ENCODE results near the gene MORN3. TPM values are rescaled to one million over a fixed set of nuclear protein-coding genes. Genes with fewer than 3 reads are reported as not detected.
"Not testable (repeated sequence)": the region's sequence is repeated elsewhere in the genome, so short reads cannot be mapped to it uniquely, and the experiment has no call there.

MORN3 gene, protein sequence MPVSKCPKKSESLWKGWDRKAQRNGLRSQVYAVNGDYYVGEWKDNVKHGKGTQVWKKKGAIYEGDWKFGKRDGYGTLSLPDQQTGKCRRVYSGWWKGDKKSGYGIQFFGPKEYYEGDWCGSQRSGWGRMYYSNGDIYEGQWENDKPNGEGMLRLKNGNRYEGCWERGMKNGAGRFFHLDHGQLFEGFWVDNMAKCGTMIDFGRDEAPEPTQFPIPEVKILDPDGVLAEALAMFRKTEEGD
- under 1 TPM; 0.09 to 0.21 TPM for total RNA-seq
- long read RNA-seq = 0 reads

DNA sequence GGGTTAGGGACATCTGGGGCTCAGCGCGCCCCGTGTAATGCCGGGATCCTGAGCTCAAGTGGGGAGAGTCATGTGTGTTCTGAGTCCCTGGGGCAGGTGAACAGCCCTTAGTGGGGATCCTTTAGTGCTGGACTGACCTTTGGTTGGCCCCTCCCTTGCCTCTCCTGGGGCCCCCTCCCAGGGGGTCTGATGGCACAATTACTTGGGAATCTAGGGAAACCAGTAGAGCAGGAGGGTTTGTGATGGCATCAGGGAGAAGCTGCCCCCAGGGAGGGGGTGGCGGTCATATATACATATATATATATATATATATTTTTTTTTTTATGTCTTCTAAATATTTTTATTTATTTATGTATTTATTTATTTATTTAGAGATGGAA is at the start of gene MORN3:
Gene MORN3, minus strand, starts transcription at position 134 of the 380 bp plus-strand sequence. CDS start 171 bp downstream, outside the sequence.
- intact Hi-C loops (cut with DNase I) = loop anchor here in 1 of 2 donors (5.0 kb wide), 1 partner anchor 117 kb away; no protein-coding TSS in a partner anchor
- DNase-seq (no peak), ATAC-seq (no peak)

DNA sequence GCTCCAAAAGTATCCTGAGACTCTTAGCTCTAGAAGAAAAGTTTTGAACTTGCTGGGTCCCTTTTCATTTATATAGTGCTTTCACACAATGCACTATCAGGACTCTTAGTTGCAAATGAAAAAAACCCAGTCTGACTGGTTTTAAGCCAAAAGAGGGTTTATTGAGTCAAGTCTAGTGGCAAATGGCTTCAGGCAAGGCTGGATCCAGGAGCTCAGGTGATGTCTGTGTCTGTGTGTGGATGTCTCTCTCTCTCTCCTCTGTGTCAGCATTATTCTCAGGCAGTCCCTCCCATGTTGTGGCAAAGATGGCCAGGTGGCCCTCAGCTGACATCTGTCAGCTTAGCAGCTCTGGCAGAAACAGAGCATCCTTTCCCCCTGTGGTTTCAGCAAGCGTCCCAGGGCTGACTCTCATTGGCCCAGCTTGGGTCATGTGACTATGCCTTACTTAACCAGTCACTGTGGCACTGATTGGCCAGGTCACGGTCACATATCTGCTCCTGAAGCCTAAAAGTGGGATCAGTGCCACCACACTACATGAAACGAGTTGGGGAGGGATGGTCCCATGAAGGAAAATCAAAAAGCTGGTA is 49.3 kb upstream of the MORN3 start:
- ATAC-seq (no peak), DNase-seq (no peak)
- intact Hi-C loops (cut with DNase I) = no loop called here

DNA sequence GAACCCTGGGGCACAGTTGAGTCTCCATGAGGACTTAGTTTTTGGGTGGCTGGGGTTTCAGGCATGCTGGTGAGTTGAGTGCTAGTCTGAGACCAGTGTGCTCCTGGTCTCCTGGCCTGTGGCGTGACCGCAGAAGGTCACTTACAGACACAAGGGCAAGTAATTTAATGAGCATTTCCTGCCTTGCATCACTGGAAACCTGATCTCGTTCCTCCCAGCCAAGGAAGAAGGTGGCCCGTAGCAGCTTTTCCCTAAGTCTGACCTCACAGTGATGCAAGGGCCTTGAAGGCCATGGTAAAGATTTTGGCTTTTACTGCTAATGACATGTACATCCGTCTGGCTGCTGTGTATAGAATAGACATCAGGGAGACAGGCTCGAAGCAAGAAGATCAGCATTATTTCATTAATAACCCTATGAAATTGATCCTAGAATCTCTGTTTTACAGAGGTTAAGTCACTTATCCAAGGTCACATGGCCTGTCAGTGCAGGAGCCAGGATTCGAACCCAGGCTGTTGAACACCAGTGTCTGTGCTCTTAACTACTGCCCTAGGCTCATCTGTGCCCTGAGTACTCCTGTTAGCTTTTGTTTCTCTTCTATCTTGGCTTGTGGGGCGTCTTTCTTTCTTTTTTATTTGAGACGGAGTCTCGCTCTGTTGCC is 47.7 kb upstream of the MORN3 start:
- DNase-seq = no peak
- intact Hi-C loops (cut with DNase I) = no loop called here
- ATAC-seq = no peak

DNA sequence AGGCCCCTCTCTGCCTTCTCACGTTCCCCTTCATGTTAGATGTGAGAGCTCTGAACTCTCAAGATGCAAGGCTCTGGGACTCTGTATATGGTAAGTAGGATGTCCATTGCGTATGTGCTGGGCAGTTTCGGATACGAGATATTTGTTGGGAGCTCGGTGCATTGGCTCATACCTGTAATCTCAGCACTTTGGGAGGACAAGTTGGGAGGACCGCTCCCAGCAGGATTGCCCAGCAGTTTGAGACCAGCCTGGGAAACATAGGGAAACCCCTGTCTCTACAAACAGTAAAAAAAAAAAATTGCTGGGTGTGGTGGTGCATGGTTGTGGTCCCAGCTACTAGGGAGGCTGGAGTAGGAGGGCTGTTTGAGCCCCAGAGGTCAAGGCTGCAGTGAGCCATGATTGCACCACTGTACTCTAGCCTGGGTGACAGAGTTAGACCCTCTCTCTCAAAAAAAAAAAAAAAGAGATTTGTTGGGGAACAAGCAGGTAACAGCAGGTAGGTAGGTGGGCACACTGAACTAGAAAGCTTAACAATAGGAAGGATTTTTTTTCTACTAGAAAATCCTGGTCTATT is 46.5 kb upstream of the MORN3 start:
- no peak for DNase-seq
- no peak for ATAC-seq
- intact Hi-C loops (cut with DNase I) = no loop called here

DNA sequence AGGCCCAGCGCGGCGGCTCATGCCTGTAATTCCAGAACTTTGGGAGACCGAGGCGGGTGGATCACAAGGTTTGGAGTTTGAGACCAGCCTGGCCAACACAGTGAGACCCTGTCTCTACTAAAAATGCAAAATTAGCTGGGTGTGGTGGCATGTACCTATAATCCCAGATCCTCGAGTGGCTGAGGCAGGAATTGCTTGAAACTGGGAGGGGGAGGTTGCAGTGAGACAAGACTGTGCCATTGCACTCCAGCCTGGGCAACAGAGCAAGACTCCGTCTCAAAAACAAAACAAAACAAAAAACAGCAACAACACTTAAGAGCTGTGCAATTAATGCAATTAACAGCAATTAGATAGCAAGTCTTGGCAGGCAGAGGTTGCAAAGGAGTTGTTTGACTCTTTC is 45.6 kb upstream of the MORN3 start:
- intact Hi-C loops (cut with DNase I); DNase-seq; ATAC-seq: not testable (repeated sequence)

DNA sequence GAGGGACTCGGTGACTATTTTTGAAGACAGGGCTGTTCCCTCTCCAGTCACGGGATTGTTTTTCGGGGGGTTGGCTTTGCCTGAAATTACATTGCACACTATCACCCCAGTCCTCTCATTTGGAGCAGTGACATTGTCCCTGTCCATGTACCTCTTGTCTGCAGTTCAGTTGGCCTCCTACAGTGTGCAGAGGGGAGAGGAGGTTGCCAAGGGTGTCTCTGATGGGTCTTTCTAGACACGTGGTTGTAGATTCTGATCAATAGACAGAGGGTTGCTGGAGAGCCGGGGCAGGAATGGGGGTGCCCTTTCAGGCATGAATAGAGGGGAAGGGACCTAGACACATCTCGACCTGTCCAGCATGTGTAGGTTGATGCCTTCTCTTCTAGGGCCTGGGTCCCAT is 44.3 kb upstream of the MORN3 start:
- intact Hi-C loops (cut with DNase I) = loop anchor here in 1 of 2 donors (5.0 kb wide), 1 partner anchor 54 kb away; no protein-coding TSS in a partner anchor
- DNase-seq = no peak
- no peak for ATAC-seq

DNA sequence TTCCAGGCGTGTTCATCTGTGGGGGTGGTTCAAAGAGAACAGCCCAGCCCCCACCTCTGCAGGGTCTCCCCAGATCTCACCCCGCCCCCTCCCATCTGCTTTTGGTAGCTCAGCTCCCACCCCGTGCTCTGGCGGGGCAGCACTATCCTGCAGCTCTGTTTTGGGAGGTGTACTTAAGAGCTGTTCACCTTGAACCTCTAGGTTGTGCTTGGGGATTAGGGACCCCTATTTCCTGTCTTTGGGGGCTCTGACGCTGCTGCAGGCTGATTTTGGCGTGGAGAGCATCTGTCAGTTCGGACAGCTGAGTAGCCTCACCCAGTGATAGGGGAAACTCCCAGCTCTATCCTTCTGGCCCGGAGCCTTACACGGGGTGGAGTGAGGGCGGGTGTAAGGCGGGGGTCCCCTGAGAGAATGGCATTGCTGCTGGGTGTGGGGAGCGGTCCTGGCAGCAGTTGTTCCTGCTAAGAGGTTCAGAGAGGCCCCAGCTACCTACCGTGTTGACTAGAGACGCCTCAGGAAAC is 43.9 kb upstream of the MORN3 start:
- peak; percentile 38 for DNase-seq
- ATAC-seq = peak; percentile 38 to 70
- intact Hi-C loops (cut with DNase I) = loop anchor here in 1 of 2 donors (5.0 kb wide), 1 partner anchor 54 kb away; no protein-coding TSS in a partner anchor

DNA sequence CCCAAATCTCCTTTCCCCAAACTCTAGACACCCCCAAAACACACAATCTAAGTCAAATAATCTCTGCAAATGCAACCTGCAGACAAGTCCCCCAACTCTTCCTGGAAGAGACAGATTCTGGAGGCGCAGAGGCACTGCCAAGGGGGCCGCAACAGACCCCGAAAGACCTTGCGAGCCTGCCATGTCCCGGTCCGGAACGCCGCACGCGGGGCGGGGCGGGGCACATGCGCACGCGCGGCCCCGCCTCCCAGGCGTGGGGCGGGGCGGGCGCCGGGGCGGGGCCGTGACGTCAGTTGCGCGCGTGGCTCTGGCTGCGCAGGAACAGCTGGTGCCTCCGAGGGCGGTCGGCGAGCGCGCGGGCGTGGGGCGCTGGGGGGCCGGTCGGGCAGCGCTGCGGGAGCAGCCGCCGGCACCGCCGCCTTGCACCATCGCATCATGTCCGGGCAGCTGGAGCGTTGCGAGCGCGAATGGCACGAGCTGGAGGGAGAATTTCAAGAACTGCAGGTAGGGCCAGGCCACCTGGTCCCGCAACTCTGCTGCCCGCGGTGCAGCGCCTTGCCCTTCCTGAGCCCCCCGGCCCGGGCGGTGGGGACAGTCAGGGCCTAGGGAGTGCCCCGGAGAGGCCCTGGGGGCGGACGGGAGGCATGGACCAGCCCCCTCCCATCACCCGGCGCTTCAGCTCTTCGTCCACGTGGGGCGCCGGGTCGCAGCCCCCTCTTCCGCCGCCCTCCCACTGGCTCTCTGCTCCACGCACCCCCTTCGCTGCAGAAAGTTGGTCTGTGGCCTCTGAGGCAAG is 43.2 kb upstream of the MORN3 start, which contains the start of gene TMEM120B:
Gene TMEM120B, plus strand, starts transcription at position 292 of the 796 bp plus-strand sequence. Its CDS starts 144 bp downstream, at position 436.
- ATAC-seq (peak; percentile 96 to 98), DNase-seq (peak; percentile 89)
- intact Hi-C loops (cut with DNase I) = loop anchor here in 1 of 2 donors (5.0 kb wide), 1 partner anchor 55 kb away; no protein-coding TSS in a partner anchor

DNA sequence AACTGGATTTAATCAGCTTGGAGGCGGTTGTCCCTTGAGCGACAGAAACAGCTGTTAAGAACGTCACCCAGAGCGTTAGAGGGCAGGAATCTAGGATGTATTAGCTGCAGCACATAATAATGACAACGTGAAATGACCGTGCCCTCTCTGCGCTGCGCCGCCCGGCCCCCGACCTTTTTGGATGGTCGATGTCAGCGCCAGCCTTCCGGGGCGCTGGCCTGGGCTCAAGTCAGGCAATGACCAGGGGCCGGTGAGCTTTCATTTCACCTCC is 42.7 kb upstream of the MORN3 start:
- ATAC-seq (peak; percentile 52 to 60), DNase-seq (peak; percentile 39)
- intact Hi-C loops (cut with DNase I) = loop anchor here in 1 of 2 donors (5.0 kb wide), 1 partner anchor 55 kb away; no protein-coding TSS in a partner anchor

DNA sequence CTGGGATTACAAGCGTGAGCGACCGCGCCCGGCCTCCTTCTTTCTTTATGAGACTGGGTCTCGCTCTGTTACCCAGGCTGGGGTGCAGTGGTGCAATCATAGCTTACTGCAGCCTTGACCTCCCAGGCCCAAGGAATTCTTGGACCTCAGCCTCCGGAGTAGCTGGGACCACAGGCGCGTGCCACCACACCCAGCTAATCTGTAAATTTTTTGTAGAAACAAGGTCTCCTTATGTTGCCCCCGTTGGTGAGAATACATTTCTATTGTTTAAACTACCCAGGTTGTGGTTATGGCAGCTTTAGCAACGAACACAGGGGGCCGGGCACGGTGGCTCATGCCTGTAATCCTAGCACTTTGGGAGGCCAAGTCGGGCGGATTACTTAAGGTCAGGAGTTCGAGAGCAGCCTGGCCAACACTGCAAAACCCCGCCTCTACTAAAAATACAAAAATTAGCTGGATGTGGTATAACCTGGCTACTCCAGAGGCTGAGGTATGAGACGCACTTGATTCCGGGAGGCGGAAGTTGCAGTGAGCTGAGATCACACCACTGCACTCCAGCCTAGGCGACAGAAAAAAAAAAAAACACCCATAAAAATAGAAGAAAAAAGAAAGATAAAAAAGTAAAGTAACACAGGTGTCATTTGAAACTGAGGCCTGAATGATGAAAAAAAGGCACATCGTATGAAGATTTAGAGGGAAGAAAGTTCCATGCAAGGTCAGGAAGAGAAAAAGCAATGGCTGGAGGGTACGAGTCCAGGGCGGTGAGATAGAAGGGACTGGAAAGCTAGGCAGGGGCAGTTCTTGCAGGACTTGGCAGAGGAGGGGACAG is 42.1 kb upstream of the MORN3 start:
- no peak for DNase-seq
- ATAC-seq = peak in 1 of 2 donors; percentile 5
- intact Hi-C loops (cut with DNase I) = loop anchor here in 1 of 2 donors (5.0 kb wide), 1 partner anchor 56 kb away; no protein-coding TSS in a partner anchor

DNA sequence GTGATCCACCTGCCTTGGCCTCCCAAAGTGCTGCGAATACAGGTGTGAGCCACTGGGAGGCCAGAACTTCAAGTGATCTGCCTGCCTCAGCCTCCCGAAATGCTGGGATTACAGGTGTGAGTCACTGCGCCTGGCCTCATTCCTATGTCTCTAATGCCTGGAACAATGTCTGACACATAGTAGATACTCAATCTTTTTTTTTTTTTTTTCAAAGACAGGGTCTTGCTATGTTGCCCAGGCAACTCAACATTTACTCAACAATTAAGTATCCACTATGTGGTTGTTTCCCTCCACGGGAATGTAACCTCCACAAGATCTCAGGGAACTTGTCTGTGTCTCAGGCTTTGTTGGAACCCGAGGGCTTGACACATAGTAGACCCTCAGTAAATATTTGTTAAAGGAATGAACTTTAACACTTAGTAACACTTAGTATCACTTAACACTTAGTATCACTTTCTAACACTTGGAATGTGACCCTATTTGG is 40.1 kb upstream of the MORN3 start:
- intact Hi-C loops (cut with DNase I) = no loop called here
- DNase-seq = no peak
- ATAC-seq = no peak

DNA sequence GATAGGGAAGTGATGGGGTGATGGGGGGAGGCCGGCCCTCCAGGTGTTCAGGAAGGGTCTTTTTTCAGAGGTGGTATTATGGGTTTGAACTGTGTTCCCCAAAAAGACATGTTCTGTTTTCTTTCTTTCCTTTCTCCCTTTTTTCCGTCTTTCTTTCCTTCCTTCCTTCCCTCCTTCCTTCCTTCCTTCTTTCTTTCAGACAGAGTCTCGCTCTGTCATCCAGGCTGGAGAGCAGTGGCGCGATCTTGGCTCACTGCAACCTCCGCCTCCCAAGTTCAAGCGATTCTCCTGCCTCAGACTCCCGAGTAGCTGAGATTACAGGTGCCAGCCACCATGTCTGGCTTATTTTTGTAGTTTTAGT is 39.6 kb upstream of the MORN3 start:
- DNase-seq; intact Hi-C loops (cut with DNase I); ATAC-seq: not testable (repeated sequence)

DNA sequence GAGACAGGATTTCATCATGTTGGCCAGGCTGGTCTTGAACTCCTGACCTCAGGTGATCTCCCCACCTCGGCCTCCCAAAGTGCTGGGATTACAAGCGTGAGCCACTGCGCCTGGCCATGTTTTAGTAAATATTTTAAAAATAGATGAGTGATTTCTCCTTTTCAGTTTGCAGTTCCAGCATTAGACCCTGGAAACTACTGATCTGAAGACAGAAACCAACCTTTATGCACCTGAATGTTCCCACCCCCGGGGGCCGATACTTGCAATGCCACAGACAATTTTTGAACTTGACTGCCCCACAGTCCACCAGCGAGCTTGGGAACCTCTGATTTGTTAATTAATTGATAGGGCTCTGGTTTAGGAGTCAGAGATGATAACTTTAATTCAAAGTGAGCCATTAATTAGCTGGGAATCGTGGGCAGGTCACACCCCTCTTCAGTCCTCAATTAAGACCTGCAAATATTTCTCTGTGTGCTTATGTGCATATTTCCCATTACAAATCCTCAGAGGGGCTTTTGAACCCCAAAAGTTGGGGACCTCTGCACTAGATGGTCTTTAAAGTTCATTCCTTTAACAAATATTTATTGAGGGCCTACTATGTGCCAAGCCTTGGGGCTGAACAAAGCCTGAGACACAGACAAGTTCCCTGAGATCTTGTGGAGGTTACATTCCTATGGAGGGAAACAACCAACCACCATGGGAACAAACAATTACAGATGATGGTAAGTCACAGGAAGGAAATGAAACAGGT is 39.0 kb upstream of the MORN3 start:
- ATAC-seq (no peak), DNase-seq (no peak)
- intact Hi-C loops (cut with DNase I) = no loop called here

DNA sequence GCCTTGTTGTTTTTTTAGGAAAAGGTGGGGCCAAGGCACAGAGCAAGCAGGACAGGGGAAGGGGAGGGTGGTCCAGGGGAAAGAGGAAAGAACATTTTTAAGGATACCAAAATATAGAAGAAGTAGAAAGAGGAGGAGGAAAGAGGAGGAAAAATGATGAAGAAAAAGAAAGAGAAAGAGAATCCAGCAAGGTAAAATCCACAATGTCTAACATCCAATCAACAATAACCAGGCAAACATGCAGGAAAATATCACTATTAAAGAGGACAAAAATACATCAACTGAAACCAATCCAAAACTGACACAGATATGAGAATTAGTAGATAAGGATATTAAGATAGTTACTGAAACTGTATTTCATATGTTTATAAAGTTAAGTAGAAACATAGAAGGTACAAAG is 36.1 kb upstream of the MORN3 start:
- intact Hi-C loops (cut with DNase I) = no loop called here

DNA sequence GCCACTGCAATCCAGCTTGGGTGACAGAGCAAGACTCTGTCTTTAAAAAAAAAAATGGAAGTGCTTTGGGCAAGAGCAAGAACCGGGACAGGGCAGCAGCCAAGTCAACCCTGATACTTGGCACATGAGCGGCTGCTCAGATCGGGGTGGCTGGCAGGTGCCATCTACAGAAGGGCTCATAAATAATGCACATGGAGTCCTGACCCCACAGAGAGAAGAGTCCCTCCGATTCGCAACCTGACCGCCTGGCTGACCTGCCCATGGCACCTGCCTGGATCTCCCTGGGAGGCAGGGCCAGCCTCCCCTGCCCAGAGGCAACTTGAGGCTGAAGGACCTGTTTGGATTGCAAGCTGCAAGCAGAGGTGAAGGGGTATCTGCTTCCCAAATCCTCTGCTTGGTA is 33.5 kb upstream of the MORN3 start:
- intact Hi-C loops (cut with DNase I) = no loop called here
- DNase-seq = no peak
- no peak for ATAC-seq

More for the DNA sequence above, 36.1 kb upstream of the MORN3 start:
- ATAC-seq (no peak), DNase-seq (no peak)

DNA sequence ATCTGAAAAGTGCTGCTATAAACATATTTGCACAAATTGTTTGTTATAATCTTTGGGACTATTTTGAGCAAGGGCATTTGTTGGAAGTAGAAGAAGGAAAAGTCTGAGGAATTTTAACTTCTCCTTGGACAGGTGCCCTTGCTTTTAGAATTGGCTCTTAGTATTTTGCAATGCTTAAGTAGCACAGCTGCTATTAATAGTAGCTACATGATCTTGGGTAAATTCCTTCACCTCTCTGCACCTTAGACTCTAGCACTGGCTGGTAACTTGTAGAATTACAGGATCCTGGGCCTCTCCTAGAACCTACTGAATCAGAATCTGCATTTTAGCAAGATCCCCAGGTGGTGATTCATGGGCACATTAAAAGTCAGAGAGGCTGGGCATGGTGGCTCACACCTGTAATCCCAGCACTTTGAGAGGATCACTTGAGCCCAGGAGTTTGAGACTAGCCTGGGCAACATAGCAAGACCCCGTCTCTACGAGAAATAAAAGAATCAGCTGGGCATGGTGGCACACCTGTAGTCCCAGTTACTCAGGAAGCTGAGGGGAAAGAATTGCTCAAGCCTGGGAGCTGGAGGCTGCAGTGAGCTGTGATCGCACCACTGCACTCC is 32.3 kb upstream of the MORN3 start:
- no peak for DNase-seq
- intact Hi-C loops (cut with DNase I) = no loop called here

DNA sequence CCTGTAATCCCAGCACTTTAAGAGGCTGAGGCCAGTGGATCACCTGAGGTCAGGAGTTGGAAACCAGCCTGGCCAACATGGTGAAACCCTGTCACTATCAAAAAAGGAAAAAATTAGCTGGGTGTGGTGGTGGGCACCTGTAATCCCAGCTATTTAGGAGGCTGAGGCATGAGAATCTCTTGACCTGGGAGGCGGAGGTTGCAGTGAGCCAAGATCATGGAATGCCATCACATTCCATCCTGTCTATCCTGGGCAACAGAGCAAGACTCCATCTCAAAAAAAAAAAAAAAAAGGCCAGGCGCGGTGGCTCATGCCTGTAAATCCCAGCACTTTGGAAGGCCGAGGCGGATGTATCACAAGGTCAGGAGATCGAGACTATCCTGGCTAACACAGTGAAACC is 28.4 kb upstream of the MORN3 start:
- intact Hi-C loops (cut with DNase I) = loop anchor here (1.0 to 5.0 kb wide), 3 partner anchors 74 to 94 kb away; partner anchors contain the start of gene RHOF (in 2 of the 2)
- DNase-seq, ATAC-seq: not testable (repeated sequence)

More for the DNA sequence above, 32.3 kb upstream of the MORN3 start:
- peak in 1 of 2 donors; percentile 56 for ATAC-seq

Measured in left cardiac atrium (tissue), 4 donors.